GM13976 (cell line): ENCODE results near the gene IFT57.

Experiments
- DNase-seq: peaks from one replicate; pipeline ENCODE4 v3.0.0; 2012; ENCODE audit warnings: low spot score
- CTCF ChIP-seq: IDR thresholded peaks from 2 replicates; pipeline ENCODE4 v1.5.1; 2012; ENCODE audit warnings: borderline replicate concordance, mild to moderate bottlenecking; ENCODE audit not compliant: insufficient read depth; ENCODE audit errors: extremely low read depth, missing control alignments, control extremely low read depth
- in situ Hi-C: fragments of 300-500 bp; cut with MboI; formaldehyde crosslinking; loops from one replicate; pipeline ENCODE4 v1.12.0; 2022; ENCODE audit warnings: low sequenced_read_pairs, mixed read lengths, inconsistent platforms; ENCODE audit not compliant: unreplicated experiment

The IFT57 gene

GRCh38 chr3:108221393-108221792, 831 bp downstream of the IFT57 start:
- TF ChIP-seq CTCF = no peak
- no peak for DNase-seq
- in situ Hi-C loops = no loop called here

GRCh38 chr3:108219336-108219735, 2.9 kb downstream of the IFT57 start:
- in situ Hi-C loops = no loop called here
- peak; percentile 39 for DNase-seq
- no peak for TF ChIP-seq CTCF

- in situ Hi-C loops = no loop called here
- DNase-seq = no peak
- no peak for TF ChIP-seq CTCF
Measured at GRCh38 chr3:108218811-108219210, 3.4 kb downstream of the IFT57 start.

- in situ Hi-C loops = no loop called here
- TF ChIP-seq CTCF = no peak
- no peak for DNase-seq
Measured at GRCh38 chr3:108215871-108216270, 6.4 kb downstream of the IFT57 start.

GRCh38 chr3:108209579-108209978, 12.6 kb downstream of the IFT57 start:
- in situ Hi-C loops = no loop called here
- TF ChIP-seq CTCF = no peak
- no peak for DNase-seq

- no peak for TF ChIP-seq CTCF
- in situ Hi-C loops = no loop called here
- DNase-seq = no peak
Measured at GRCh38 chr3:108208831-108209230, 13.4 kb downstream of the IFT57 start.

GRCh38 chr3:108202834-108203233, 19.4 kb downstream of the IFT57 start:
- TF ChIP-seq CTCF = no peak
- in situ Hi-C loops = no loop called here
- DNase-seq = no peak
